NCI-H2029 (cell line): ENCODE results near the gene HLCS.
"Not testable (repeated sequence)": the region's sequence is repeated elsewhere in the genome, so short reads cannot be mapped to it uniquely, and the experiment has no call there.

Experiments used
- DNase-seq: peaks from one replicate; lab custom pipeline; 2025; lab: John Stamatoyannopoulos, UW

The HLCS gene

DNA sequence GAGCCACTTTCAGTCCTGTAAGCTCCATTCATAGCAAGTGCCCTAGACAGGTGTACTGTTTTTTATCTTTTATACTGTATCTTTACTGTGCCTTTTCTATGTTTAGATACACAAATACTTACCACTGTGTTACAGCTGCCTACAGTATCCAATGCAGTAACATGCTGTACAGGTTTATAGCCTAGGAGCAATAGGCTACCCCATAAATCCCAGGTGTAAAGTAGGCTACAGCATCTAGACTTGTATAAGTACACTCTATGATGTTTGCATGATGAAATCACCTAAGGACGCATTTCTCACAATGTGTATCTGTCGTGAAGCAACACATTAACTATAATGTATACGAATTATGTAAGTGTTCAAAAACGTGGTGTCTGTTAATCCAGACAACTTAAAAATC, 10.7 kb downstream of the HLCS start:
- no peak for DNase-seq

DNA sequence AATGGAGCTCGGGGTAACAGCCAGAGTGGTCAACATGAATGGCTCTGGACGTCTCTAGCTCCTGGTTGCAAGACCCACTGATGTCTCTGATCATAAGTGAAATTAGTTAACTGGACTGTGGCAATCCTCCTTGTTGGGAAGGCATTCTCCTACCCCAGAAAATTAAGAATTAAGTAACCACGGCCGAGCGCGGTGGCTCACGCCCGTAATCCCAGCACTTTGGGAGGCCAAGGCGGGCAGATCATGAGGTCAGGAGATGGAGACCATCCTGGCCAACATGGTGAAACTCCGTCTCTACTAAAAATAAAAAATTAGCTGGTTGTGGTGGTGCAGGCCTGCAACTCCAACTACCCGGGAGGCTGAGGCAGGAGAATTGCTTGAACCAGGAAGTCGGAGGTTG, 14.1 kb downstream of the HLCS start:
- DNase-seq: not testable (repeated sequence)

GRCh38 chr21:36949171-36950141, 17.0 kb downstream of the HLCS start:
- no peak for DNase-seq

- DNase-seq: no peak
Measured at GRCh38 chr21:36948686-36949085, 17.8 kb downstream of the HLCS start.

GRCh38 chr21:36946949-36947356, 19.5 kb downstream of the HLCS start:
- DNase-seq: no peak

DNA sequence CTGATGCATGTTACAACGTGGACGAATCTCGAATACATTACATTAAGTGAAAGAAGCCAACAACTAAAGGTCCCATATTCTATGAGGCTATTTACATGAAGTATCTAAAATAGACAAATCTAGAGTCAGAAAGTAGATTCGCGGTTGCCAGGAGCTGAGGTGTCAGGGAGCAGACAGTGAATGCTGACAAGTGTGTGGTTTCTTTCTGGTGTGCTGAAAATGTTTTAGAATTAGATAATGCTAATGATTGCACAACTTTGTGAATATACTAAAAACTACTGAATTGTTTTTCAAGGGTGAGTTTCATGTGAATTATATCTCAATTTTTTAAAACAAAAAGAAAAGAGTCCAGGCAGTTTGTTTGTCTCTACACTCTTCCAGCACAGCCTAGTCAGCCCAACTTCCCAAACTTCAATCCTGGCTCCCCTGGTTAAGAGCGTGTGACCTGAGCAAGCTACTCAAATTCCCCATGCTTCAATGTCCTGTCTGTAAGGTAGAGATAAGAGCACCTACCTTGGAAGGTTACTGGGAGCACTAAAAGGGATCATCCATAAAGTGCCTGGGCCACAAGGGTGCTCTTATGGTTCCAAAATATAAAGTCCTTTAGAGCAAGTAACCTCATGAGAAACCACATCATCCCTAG, 20.9 kb downstream of the HLCS start:
- DNase-seq: no peak

GRCh38 chr21:36936361-36937135, 29.9 kb downstream of the HLCS start:
- no peak for DNase-seq

GRCh38 chr21:36934864-36935420, 31.5 kb downstream of the HLCS start:
- DNase-seq: no peak

DNA sequence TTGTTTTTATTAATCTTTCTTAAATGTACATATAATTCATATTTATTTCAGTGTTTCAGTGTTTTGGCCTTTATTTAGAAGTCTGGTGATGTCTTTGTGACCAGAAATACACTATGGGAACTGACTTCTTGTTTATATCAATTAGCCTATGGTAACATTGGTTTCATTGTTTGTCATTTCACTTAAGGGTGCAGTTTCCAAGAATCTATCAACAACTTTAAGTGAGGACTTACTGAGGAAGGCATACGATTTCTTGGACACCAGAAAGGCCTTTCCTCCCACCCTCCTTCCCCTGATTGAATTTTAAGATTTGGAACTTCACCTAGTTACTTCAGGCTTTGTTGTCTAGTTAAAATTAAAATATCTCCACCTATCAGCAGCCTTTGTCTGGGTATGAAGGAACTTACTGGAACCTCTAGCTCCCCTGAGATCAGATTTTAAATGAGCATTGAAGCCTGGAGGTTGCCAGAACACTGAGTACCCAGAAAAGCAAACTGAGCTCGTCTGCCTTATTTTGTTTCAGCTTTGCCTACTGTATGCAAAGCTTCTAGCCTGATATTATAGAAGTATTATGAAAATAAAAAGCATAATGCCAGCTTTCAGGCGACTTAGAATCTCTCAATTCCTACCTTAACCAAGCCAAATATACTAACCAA, 34.2 kb downstream of the HLCS start:
- no peak for DNase-seq

DNA sequence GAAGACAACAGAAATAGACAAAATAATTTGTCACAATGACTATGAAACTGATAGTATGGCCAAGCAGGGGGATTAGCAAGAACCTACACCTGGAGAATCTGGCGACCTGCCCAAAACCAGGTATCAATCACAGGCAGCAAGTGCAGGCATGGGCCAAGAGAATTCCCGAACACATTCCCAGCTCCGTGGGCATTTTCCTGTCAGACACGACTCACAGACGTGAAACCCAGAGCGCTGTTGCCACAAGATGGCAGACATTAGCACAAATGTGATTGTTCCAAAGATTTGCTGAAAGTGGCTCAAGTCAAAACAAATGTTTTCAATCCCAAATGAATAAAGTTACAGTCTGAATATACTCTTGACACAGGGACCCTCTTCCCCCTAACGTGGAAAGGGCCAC, 36.8 kb downstream of the HLCS start:
- DNase-seq: no peak

DNA sequence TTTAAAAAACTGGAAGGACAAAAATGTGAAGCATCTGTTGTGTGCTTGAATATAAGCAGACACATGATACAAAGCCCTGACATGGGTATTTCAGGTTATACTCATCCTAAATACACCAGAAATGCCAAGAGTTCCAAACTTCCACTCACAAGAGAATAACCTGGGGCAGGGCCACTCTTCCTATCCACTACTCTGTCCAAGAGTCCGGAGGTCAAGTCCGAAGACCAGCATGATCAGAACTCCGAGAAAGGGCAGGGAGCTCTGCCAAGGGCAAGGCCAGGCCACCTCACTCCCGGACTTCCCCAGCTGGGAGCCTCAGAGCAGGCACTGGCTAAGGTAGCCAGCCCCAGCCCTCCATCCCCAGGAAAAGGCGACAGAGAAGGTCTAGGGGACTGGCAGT, 37.5 kb downstream of the HLCS start:
- DNase-seq: no peak

DNA sequence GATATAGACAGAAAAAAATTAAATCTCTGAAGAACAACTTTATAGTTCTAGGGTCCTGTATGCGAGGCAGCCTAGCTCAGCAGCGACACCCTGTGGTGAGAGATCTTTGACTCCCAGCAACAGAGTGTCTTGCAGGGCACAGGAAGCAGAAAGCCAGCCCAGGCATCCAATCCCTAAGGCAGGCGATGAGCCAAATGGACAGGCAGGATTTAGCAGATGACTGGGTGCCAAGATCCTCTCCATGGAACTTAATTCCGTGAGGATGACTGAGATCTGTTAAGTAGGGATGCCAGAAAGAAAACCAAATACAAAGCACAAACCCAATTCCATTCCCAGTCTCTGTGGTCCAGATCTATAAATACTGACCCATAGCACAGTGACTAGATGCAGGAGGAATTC, 38.8 kb downstream of the HLCS start:
- DNase-seq: peak; percentile 69

DNA sequence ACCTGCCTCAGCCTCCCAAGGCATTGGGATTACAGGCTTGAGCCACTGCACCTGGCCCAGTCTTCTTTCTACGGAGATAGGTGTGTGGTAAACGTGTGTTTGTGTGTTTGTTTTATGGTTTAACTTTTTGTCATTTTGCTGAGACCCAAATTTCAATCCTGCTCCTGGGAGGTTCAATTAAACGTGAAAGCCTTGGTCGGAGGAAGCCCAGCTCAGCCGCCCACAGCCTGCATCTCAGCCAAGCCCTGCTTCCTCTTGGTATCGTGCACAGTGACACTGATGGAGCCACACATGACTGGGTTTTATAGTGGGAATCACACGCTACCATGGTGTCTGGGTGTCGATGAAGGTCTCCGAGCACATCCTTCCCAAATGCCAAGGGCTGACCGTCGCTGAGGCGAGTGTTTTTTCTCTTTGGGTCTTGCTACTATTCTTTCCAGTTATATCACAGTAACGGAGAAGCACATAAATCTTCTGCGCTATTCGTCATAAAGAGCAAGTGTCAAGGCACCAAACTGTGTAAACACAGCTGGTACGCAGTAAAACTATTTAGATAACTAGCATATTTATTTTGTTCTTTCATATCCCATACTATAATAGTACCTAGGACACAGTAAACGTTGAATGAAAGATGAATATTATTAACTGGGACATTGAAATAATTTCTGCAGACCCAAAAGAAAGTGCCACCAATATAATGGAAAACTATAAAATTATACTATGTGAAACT, 39.3 kb downstream of the HLCS start:
- no peak for DNase-seq

DNA sequence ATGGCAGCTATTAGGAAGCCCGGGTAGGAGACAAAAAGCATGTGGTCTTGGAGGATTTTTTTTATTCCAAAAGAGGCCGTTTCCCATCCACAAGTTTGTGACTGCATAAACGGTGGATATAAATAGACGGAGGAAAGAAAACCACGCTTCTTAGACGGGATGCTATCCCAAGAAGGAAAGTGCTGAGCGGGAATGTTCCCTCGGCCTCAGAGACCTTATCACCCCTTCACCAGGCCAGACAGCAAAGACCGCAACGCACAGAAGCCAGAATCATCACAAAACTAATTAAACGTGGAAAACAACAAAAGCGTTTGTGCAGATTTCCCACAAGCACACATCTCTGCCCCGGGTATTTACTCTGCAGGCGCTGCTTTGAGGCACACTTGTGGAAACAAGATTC, 43.2 kb downstream of the HLCS start:
- DNase-seq: no peak

GRCh38 chr21:36922861-36923260, 43.6 kb downstream of the HLCS start:
- DNase-seq: no peak

- DNase-seq: no peak
Measured at GRCh38 chr21:36918291-36918690, 48.2 kb downstream of the HLCS start.

GRCh38 chr21:36917471-36918158, 48.9 kb downstream of the HLCS start:
- no peak for DNase-seq

- no peak for DNase-seq
Measured at GRCh38 chr21:36916718-36917117, 49.8 kb downstream of the HLCS start.

- no peak for DNase-seq
Measured at GRCh38 chr21:36915696-36916245, 50.7 kb downstream of the HLCS start.

DNA sequence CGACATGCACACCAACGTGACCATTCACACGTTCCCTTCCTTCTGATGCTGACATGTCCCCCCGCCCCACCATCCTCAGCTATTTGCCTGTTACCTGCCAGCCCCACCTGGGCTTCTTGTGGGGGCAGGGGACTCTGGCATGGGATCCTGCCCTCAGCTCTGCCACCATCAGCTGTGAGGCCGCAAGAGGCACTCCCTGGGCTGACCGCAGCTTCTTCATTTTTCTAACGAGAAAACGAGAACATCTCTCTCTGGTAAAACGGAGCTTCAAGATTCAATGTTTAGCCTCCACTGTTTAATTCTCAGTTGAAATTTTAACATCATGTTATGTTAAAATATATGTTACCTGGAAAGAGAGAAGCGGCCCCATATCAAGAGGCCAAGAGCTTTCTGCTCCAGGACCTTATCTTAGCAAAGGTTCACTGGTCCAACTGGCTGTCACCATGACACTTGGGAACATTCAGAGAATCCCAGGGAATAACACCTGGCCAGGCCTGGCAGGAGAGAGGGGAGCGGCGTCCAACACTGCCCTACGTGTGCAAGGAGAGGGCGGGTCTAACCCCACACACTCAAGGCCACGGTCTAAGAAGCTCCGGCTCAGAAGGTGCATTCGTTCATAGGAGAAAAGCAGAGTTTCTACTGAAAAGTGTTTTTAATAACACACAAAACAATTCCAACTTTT, 51.3 kb downstream of the HLCS start:
- no peak for DNase-seq
